ENCODE results near the gene TFF1.
A peak's percentile ranks its signal among the peaks of the same experiment; 100 is the strongest.
"Not testable (repeated sequence)": the region's sequence is repeated elsewhere in the genome, so short reads cannot be mapped to it uniquely, and the experiment has no call there.

Gene TFF1

GRCh38 chr21:42366292-42367010 is at the start of gene TFF1:
Gene TFF1, minus strand, starts transcription at chr21:42366535. Its CDS starts 40 bp downstream, at chr21:42366495.
- no peak for DNase-seq

- peak; percentile 86 to 90 for DNase-seq
Observed at GRCh38 chr21:42414928-42415769, 48.8 kb upstream of the TFF1 start.

GRCh38 chr21:42414553-42414927 is 48.2 kb upstream of the TFF1 start:
- DNase-seq, result no peak

- DNase-seq, result no peak
Observed at GRCh38 chr21:42414066-42414465, 47.7 kb upstream of the TFF1 start.

GRCh38 chr21:42413500-42413899 is 47.2 kb upstream of the TFF1 start:
- no peak for DNase-seq

- no peak for DNase-seq
Observed at GRCh38 chr21:42413093-42413492, 46.8 kb upstream of the TFF1 start.

- DNase-seq, result no peak
Observed at GRCh38 chr21:42412636-42412933, 46.2 kb upstream of the TFF1 start.

GRCh38 chr21:42411891-42412635 is 45.7 kb upstream of the TFF1 start:
- DNase-seq, result no peak

GRCh38 chr21:42411197-42411869 is 45.0 kb upstream of the TFF1 start:
- peak in 1 of 2 donors; percentile 44 for DNase-seq

- DNase-seq, result no peak
Observed at GRCh38 chr21:42409366-42409765, 43.0 kb upstream of the TFF1 start.

- DNase-seq, result not testable (repeated sequence)
Observed at GRCh38 chr21:42408718-42409117, 42.4 kb upstream of the TFF1 start.

GRCh38 chr21:42407476-42407875 is 41.1 kb upstream of the TFF1 start:
- DNase-seq, result no peak

GRCh38 chr21:42406866-42407265 is 40.5 kb upstream of the TFF1 start:
- DNase-seq, result no peak

GRCh38 chr21:42406201-42406621 is 39.9 kb upstream of the TFF1 start:
- peak in 1 of 2 donors; percentile 70 for DNase-seq

GRCh38 chr21:42405064-42406013 is 39.0 kb upstream of the TFF1 start:
- no peak for DNase-seq

GRCh38 chr21:42404539-42404938 is 38.2 kb upstream of the TFF1 start:
- DNase-seq, result no peak

GRCh38 chr21:42403611-42404231 is 37.4 kb upstream of the TFF1 start, which contains the start of gene UBASH3A:
Gene UBASH3A, plus strand, starts transcription at chr21:42403902. Its CDS starts 44 bp downstream, at chr21:42403946.
- peak; percentile 33 to 70 for DNase-seq

GRCh38 chr21:42401820-42402251 is 35.5 kb upstream of the TFF1 start:
- no peak for DNase-seq

GRCh38 chr21:42401154-42401553 is 34.8 kb upstream of the TFF1 start:
- no peak for DNase-seq

GRCh38 chr21:42400525-42400924 is 34.2 kb upstream of the TFF1 start:
- DNase-seq, result no peak

- DNase-seq, result no peak
Observed at GRCh38 chr21:42398436-42399028, 32.2 kb upstream of the TFF1 start.

All from CD4-positive, alpha-beta T cell treated with Interferon alpha-2 for 1 hour (primary cell).